Sigmoid colon (tissue), 7 donors: Measurements from ENCODE around the gene ABT1. TPM values are rescaled to one million over a fixed set of nuclear protein-coding genes. Genes with fewer than 3 reads are reported as not detected.
A peak's percentile ranks its signal among the peaks of the same experiment; 100 is the strongest.

ENCODE experiments used
- DNase-seq: peaks from one replicate; pipeline ENCODE4 v3.0.0-alpha.2; 2019
- H3K27ac ChIP-seq, 4 donors: fragments of 200-600 bp; sonication (generic); one replicate each; pipeline ENCODE4 v1.5.1; 2016 to 2019; ENCODE audit warnings: mild to moderate bottlenecking in 1 of 4
- H3K27me3 ChIP-seq, 3 donors: fragments of 200-600 bp; sonication (generic); one replicate each; pipeline ENCODE4 v1.5.1; 2019; ENCODE audit warnings: mild to moderate bottlenecking in 1 of 3
- H3K36me3 ChIP-seq, 4 donors: fragments of 200-600 bp; sonication (generic); one replicate each; pipeline ENCODE4 v1.5.1; 2016 to 2019
- H3K4me1 ChIP-seq, 4 donors: fragments of 200-600 bp; sonication (generic); one replicate each; pipeline ENCODE4 v1.5.1; 2017 to 2019
- H3K4me3 ChIP-seq, 4 donors: fragments of 200-600 bp; sonication (generic); one replicate each; pipeline ENCODE4 v1.5.1; 2017 to 2019; ENCODE audit warnings: mild to moderate bottlenecking in 2 of 4, moderate library complexity in 1 of 4
- H3K9me3 ChIP-seq, 4 donors: fragments of 200-600 bp in 3 of 4; sonication (generic) in 3 of 4; one replicate each; pipeline versions ENCODE4 v1.5.1 to v1.6.1; 2013 to 2019
- CTCF ChIP-seq, 4 experiments: fragments of 450-650 bp in 3 of 4; fragments of 200-600 bp in 1 of 4; IDR thresholded peaks; one replicate each; pipeline ENCODE4 v1.5.1; 2016 to 2019; ENCODE audit warnings: antibody characterized with exemption in 4 of 4, mild to moderate bottlenecking in 3 of 4, moderate library complexity in 2 of 4
- EP300 ChIP-seq, 4 donors: sonication (generic); formaldehyde crosslinking; IDR thresholded peaks; one replicate each; pipeline ENCODE4 v1.6.1; 2017; ENCODE audit warnings: antibody characterized with exemption in 4 of 4
- POLR2A ChIP-seq, 2 donors: fragments of 450-650 bp; IDR thresholded peaks; one replicate each; pipeline ENCODE4 v1.6.1; 2016; ENCODE audit warnings: antibody characterized with exemption in 2 of 2, mild to moderate bottlenecking in 2 of 2, moderate library complexity in 2 of 2
- POLR2AphosphoS5 ChIP-seq, 4 donors: sonication (generic); formaldehyde crosslinking; IDR thresholded peaks; one replicate each; pipeline ENCODE4 v1.6.1; 2017; ENCODE audit warnings: antibody characterized with exemption in 4 of 4
- WGBS, 2 donors: extraction: QIAGEN DNeasy Blood & Tissue Kit; methylation state at CpG; one replicate each; pipeline ENCODE4 v1.1.7; 2013; 5-methylcytosine and 5-hydroxymethylcytosine counted together
- intact Hi-C: fragments of 100-400 bp; cut with DNase I; formaldehyde crosslinking; loops from one replicate; pipeline ENCODE4 v1.15.1; 2023
- polyA plus RNA-seq, 3 donors: library from polyadenylated mRNA; stranded (reverse); fragments of 200-250 nt; gene quantifications; one replicate each; pipeline ENCODE4 v1.2.3, GENCODE V29; 2013
- total RNA-seq, 4 donors: library from RNA; depleted of rRNA; stranded (reverse); fragments of >200 nt; gene quantifications; one replicate each; pipeline ENCODE4 v1.1.0, GENCODE V29; 2016
- donor health status: healthy with polysubstance abuse.
- donor health status: Bipolar disorder and iron deficiency.
- donor health status: healthy.

The ABT1 gene
- total and polyA plus RNA-seq, 7 donors = 10.2 to 21.3 (median 16.6) TPM

- H3K4me1 ChIP-seq = peaks cover 0 to 10% (median 0%) of the 10 kb centered on the region in 4 donors
- TF ChIP-seq POLR2A (IDR thresholded peaks at IDR 0.05) = no peak
- no peak for TF ChIP-seq EP300 (IDR thresholded peaks at IDR 0.05)
- H3K27me3 ChIP-seq = peaks cover 4 to 33% (median 7%) of the 10 kb centered on the region in 3 donors
- peak overlapping the region in 1 of 4 donors; percentile 32 for H3K4me3 ChIP-seq
- no peaks in the 10 kb centered on the region for H3K36me3 ChIP-seq
- no peak overlapping the region for H3K27ac ChIP-seq
- 26 to 35% methylated on average over 17 of the region's 17 CpGs for WGBS, 2 donors
- DNase-seq = no peak
- intact Hi-C loops = no loop called here
- H3K9me3 ChIP-seq = peaks cover 0 to 3% (median 0%) of the 10 kb centered on the region in 4 donors
Measured at GRCh38 chr6:26577720-26578072, 19.1 kb upstream of the ABT1 start.

GRCh38 chr6:26578279-26578678 is 18.5 kb upstream of the ABT1 start:
- no peak overlapping the region for H3K27ac ChIP-seq
- H3K4me3 ChIP-seq = no peak overlapping the region
- TF ChIP-seq POLR2AphosphoS5 (IDR thresholded peaks at IDR 0.05) (no peak), CTCF (IDR thresholded peaks at IDR 0.05) (no peak), POLR2A (IDR thresholded peaks at IDR 0.05) (no peak), EP300 (IDR thresholded peaks at IDR 0.05) (no peak)
- WGBS, 2 donors = 92% methylated on average over 6 of the region's 6 CpGs
- peaks cover 0 to 10% (median 0%) of the 10 kb centered on the region in 4 donors for H3K4me1 ChIP-seq
- H3K27me3 ChIP-seq = peaks cover 4 to 39% (median 7%) of the 10 kb centered on the region in 3 donors
- no peak for DNase-seq
- H3K9me3 ChIP-seq = peaks cover 0 to 3% (median 0%) of the 10 kb centered on the region in 4 donors
- intact Hi-C loops = no loop called here
- no peaks in the 10 kb centered on the region for H3K36me3 ChIP-seq

- DNase-seq = no peak
- WGBS, 2 donors = 93 to 98% methylated on average over 1 of the region's 1 CpG
- Histone ChIP-seq H3K27me3 (peaks cover 4 to 44% (median 7%) of the 10 kb centered on the region in 3 donors), H3K9me3 (peaks cover 0 to 3% (median 0%) of the 10 kb centered on the region in 4 donors), H3K4me1 (peaks cover 0 to 10% (median 0%) of the 10 kb centered on the region in 4 donors), H3K36me3 (no peaks in the 10 kb centered on the region), H3K27ac (no peak overlapping the region), H3K4me3 (no peak overlapping the region)
- intact Hi-C loops = no loop called here
- no peak for TF ChIP-seq CTCF (IDR thresholded peaks at IDR 0.05)
- TF ChIP-seq EP300 (IDR thresholded peaks at IDR 0.05) = no peak
- no peak for TF ChIP-seq POLR2AphosphoS5 (IDR thresholded peaks at IDR 0.05)
- TF ChIP-seq POLR2A (IDR thresholded peaks at IDR 0.05) = no peak
Measured at GRCh38 chr6:26578741-26579140, 18.0 kb upstream of the ABT1 start.

- no peak for TF ChIP-seq POLR2A (IDR thresholded peaks at IDR 0.05)
- no peak for TF ChIP-seq CTCF (IDR thresholded peaks at IDR 0.05)
- no peak for TF ChIP-seq POLR2AphosphoS5 (IDR thresholded peaks at IDR 0.05)
- TF ChIP-seq EP300 (IDR thresholded peaks at IDR 0.05) = no peak
- H3K27me3 ChIP-seq = peaks cover 4 to 53% (median 11%) of the 10 kb centered on the region in 3 donors
- peaks cover 0 to 3% (median 0%) of the 10 kb centered on the region in 4 donors for H3K9me3 ChIP-seq
- WGBS, 2 donors = 60 to 72% methylated on average over 4 of the region's 4 CpGs
- no peak overlapping the region for H3K4me3 ChIP-seq
- peaks cover 0 to 10% (median 0%) of the 10 kb centered on the region in 4 donors for H3K4me1 ChIP-seq
- no peak for DNase-seq
- intact Hi-C loops = no loop called here
- no peaks in the 10 kb centered on the region for H3K36me3 ChIP-seq
- no peak overlapping the region for H3K27ac ChIP-seq
Measured at GRCh38 chr6:26581164-26581915, 15.4 kb upstream of the ABT1 start.

- DNase-seq = no peak
- Histone ChIP-seq H3K27me3 (peaks cover 13 to 68% (median 37%) of the 10 kb centered on the region in 3 donors), H3K36me3 (no peaks in the 10 kb centered on the region), H3K4me1 (no peaks in the 10 kb centered on the region), H3K9me3 (no peaks in the 10 kb centered on the region), H3K4me3 (no peak overlapping the region), H3K27ac (no peak overlapping the region)
- TF ChIP-seq POLR2A (IDR thresholded peaks at IDR 0.05) (no peak), POLR2AphosphoS5 (IDR thresholded peaks at IDR 0.05) (no peak), CTCF (IDR thresholded peaks at IDR 0.05) (no peak), EP300 (IDR thresholded peaks at IDR 0.05) (no peak)
- intact Hi-C loops = no loop called here
- WGBS, 2 donors = 92 to 94% methylated on average over 21 of the region's 21 CpGs
Measured at GRCh38 chr6:26588965-26589364, 7.8 kb upstream of the ABT1 start.
